ENCODE data around the gene MVB12A.

DNA sequence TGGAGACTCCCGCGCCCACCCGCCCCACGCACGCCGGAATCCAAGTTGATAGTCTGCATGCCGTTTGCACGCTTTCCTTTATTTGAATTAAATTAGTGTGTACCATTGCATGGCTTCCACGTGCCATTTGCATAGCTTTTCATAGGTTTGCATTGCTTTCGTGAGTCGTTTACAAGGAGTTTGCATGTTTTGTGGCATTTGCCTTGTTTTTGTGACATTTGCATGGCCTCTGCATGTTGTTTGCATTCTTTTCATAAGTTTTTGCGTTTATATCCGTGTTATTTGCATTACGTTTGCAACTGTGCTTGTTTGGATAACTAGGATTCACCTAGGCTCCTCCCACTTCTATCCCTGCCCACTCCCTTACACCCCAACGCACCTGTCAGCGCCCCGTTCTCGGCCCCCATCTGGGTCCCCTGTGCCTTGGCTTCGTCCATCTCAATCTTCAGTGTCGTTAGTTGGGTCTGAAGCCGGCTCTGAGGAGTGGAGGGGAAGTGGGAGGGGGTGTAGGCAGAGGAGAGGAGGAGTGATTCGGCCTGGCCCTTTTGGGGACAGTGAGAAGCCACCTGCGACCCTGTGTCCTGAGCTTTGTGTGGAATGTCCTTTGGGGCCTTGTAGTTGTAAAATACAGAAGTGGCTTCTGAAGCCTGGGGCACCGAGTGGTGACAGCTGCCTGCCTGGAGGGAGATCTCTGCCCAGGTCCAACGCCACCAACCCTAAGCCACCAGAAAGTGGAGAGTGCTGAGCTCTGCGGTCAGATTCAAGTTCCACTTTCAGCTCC is 28.3 kb upstream of the MVB12A start:
- TF ChIP-seq, protein P1, sequence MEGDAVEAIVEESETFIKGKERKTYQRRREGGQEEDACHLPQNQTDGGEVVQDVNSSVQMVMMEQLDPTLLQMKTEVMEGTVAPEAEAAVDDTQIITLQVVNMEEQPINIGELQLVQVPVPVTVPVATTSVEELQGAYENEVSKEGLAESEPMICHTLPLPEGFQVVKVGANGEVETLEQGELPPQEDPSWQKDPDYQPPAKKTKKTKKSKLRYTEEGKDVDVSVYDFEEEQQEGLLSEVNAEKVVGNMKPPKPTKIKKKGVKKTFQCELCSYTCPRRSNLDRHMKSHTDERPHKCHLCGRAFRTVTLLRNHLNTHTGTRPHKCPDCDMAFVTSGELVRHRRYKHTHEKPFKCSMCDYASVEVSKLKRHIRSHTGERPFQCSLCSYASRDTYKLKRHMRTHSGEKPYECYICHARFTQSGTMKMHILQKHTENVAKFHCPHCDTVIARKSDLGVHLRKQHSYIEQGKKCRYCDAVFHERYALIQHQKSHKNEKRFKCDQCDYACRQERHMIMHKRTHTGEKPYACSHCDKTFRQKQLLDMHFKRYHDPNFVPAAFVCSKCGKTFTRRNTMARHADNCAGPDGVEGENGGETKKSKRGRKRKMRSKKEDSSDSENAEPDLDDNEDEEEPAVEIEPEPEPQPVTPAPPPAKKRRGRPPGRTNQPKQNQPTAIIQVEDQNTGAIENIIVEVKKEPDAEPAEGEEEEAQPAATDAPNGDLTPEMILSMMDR (IDR thresholded peaks at IDR 0.05), result no peak
- TF ChIP-seq POLR2A (IDR thresholded peaks at IDR 0.05; ENCODE audit: low read depth), result no peak
- no peak for TF ChIP-seq EP300 (IDR thresholded peaks at IDR 0.05)

Measured in esophagus muscularis mucosa (tissue), 4 donors.